Stomach smooth muscle (tissue), 2 donors: ENCODE results near the gene CHKA.

Experiments used
- H3K27ac ChIP-seq: one replicate; pipeline ENCODE4 v1.7.0; 2013; ENCODE audit warnings: mild to moderate bottlenecking, low read length, inconsistent platforms
- H3K27me3 ChIP-seq, 2 donors: one replicate each; pipeline ENCODE4 v1.7.0; 2013; ENCODE audit warnings: low read length in 2 of 2; ENCODE audit not compliant: insufficient read depth in 2 of 2, control insufficient read depth in 1 of 2
- H3K36me3 ChIP-seq, 2 donors: one replicate each; pipeline ENCODE4 v1.7.0; 2013; ENCODE audit warnings: low read length in 2 of 2; ENCODE audit not compliant: control insufficient read depth in 2 of 2, insufficient read depth in 2 of 2
- H3K4me1 ChIP-seq: one replicate; pipeline ENCODE4 v1.7.0; 2013; ENCODE audit warnings: low read length; ENCODE audit not compliant: control insufficient read depth, insufficient read depth
- H3K4me3 ChIP-seq, 2 donors: one replicate each; pipeline ENCODE4 v1.7.0; 2013; ENCODE audit warnings: low read length in 2 of 2
- H3K9ac ChIP-seq, 2 donors: one replicate each; pipeline ENCODE4 v1.7.0; 2013; ENCODE audit warnings: low read length in 2 of 2, mild to moderate bottlenecking in 1 of 2
- H3K9me3 ChIP-seq, 2 donors: one replicate each; pipeline ENCODE4 v1.7.0; 2013; ENCODE audit warnings: low read length in 2 of 2; ENCODE audit not compliant: control insufficient read depth in 2 of 2
- donor health status: healthy.
- donor health status: Pancreatic carcinoma.

The CHKA gene

GRCh38 chr11:68090287-68090686 is 30.9 kb downstream of the CHKA start:
- Histone ChIP-seq H3K4me3 (no peak overlapping the region), H3K27me3 (no peaks in the 10 kb centered on the region), H3K27ac (no peak overlapping the region), H3K36me3 (peaks cover 0 to 2% of the 10 kb centered on the region in 2 donors), H3K4me1 (no peaks in the 10 kb centered on the region), H3K9ac (no peak overlapping the region), H3K9me3 (no peaks in the 10 kb centered on the region)

- no peaks in the 10 kb centered on the region for H3K9me3 ChIP-seq
- H3K4me3 ChIP-seq = no peak overlapping the region
- no peak overlapping the region for H3K27ac ChIP-seq
- no peaks in the 10 kb centered on the region for H3K27me3 ChIP-seq
- peaks cover 0 to 2% of the 10 kb centered on the region in 2 donors for H3K36me3 ChIP-seq
- no peaks in the 10 kb centered on the region for H3K4me1 ChIP-seq
- no peak overlapping the region for H3K9ac ChIP-seq
Measured at GRCh38 chr11:68089679-68090078, 31.5 kb downstream of the CHKA start.

GRCh38 chr11:68083517-68083916 is 37.7 kb downstream of the CHKA start:
- Histone ChIP-seq H3K9me3 (no peaks in the 10 kb centered on the region), H3K4me3 (no peak overlapping the region), H3K4me1 (peaks cover 6% of the 10 kb centered on the region), H3K27ac (no peak overlapping the region), H3K36me3 (peaks cover 2 to 8% of the 10 kb centered on the region in 2 donors), H3K9ac (no peak overlapping the region), H3K27me3 (no peaks in the 10 kb centered on the region)

- no peak overlapping the region for H3K27ac ChIP-seq
- H3K4me1 ChIP-seq = peaks cover 6% of the 10 kb centered on the region
- H3K4me3 ChIP-seq = peak overlapping the region in 1 of 2 donors; percentile 15
- H3K9me3 ChIP-seq = no peaks in the 10 kb centered on the region
- H3K36me3 ChIP-seq = peaks cover 2 to 12% of the 10 kb centered on the region in 2 donors
- no peak overlapping the region for H3K9ac ChIP-seq
- no peaks in the 10 kb centered on the region for H3K27me3 ChIP-seq
Measured at GRCh38 chr11:68082481-68082880, 38.7 kb downstream of the CHKA start.

- Histone ChIP-seq H3K27ac (peak overlapping the region; percentile 11), H3K9ac (no peak overlapping the region), H3K4me3 (peak overlapping the region in 1 of 2 donors; percentile 23), H3K4me1 (peaks cover 6% of the 10 kb centered on the region), H3K9me3 (no peaks in the 10 kb centered on the region), H3K36me3 (peaks cover 2 to 15% of the 10 kb centered on the region in 2 donors), H3K27me3 (no peaks in the 10 kb centered on the region)
Measured at GRCh38 chr11:68081691-68082090, 39.5 kb downstream of the CHKA start.

- Histone ChIP-seq H3K9ac (no peak overlapping the region), H3K4me1 (peaks cover 6% of the 10 kb centered on the region), H3K4me3 (no peak overlapping the region), H3K9me3 (no peaks in the 10 kb centered on the region), H3K27ac (no peak overlapping the region), H3K27me3 (no peaks in the 10 kb centered on the region), H3K36me3 (peaks cover 2 to 15% of the 10 kb centered on the region in 2 donors)
Measured at GRCh38 chr11:68080860-68081259, 40.3 kb downstream of the CHKA start.

GRCh38 chr11:68077617-68078582 is 43.3 kb downstream of the CHKA start:
- no peak overlapping the region for H3K27ac ChIP-seq
- peaks cover 6% of the 10 kb centered on the region for H3K4me1 ChIP-seq
- H3K9me3 ChIP-seq = no peaks in the 10 kb centered on the region
- no peak overlapping the region for H3K4me3 ChIP-seq
- H3K36me3 ChIP-seq = peaks cover 6 to 30% of the 10 kb centered on the region in 2 donors
- H3K9ac ChIP-seq = no peak overlapping the region
- H3K27me3 ChIP-seq = no peaks in the 10 kb centered on the region

- Histone ChIP-seq H3K9me3 (no peaks in the 10 kb centered on the region), H3K27ac (no peak overlapping the region), H3K9ac (no peak overlapping the region), H3K27me3 (no peaks in the 10 kb centered on the region), H3K36me3 (peaks cover 10 to 35% of the 10 kb centered on the region in 2 donors), H3K4me3 (no peak overlapping the region), H3K4me1 (peaks cover 6% of the 10 kb centered on the region)
Measured at GRCh38 chr11:68076371-68077042, 44.7 kb downstream of the CHKA start.

- Histone ChIP-seq H3K27ac (no peak overlapping the region), H3K9me3 (no peaks in the 10 kb centered on the region), H3K4me3 (no peak overlapping the region), H3K4me1 (no peaks in the 10 kb centered on the region), H3K36me3 (peaks cover 24 to 41% of the 10 kb centered on the region in 2 donors), H3K27me3 (no peaks in the 10 kb centered on the region), H3K9ac (no peak overlapping the region)
Measured at GRCh38 chr11:68074584-68075352, 46.4 kb downstream of the CHKA start.

GRCh38 chr11:68071281-68072048 is 49.7 kb downstream of the CHKA start:
- H3K4me1 ChIP-seq = no peaks in the 10 kb centered on the region
- H3K27me3 ChIP-seq = no peaks in the 10 kb centered on the region
- no peaks in the 10 kb centered on the region for H3K9me3 ChIP-seq
- no peak overlapping the region for H3K9ac ChIP-seq
- no peak overlapping the region for H3K4me3 ChIP-seq
- H3K36me3 ChIP-seq = peaks cover 47 to 60% of the 10 kb centered on the region in 2 donors
- no peak overlapping the region for H3K27ac ChIP-seq
